Measurements from ENCODE around the gene IGFBP6. TPM values are rescaled to one million over a fixed set of nuclear protein-coding genes. Genes with fewer than 3 reads are reported as not detected.
"Not testable (repeated sequence)": the region's sequence is repeated elsewhere in the genome, so short reads cannot be mapped to it uniquely, and the experiment has no call there.

IGFBP6 gene
- total RNA-seq, 3 donors from 2014 or later, result 10.0 to 93.4 (median 27.1) TPM

DNA sequence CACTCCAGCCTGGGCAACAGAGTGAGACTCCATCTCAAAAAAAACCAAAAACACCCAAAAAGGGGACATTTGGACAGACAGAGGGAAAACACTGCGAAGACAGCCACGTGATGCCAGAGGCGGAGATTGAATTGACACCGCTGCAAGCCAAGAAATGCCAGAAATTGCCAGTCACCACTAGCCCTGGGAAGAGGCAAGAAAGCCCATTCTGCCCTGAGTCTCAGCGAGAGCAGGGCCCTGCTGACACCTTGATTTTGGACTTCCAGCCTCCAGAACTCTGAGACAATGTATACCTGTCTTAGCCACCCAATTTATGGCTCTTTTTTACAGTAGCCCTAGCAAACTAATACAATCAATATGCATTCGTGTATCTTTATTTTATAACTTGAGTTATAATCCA lies 7.4 kb upstream of the IGFBP6 start:
- TF ChIP-seq, protein P1, sequence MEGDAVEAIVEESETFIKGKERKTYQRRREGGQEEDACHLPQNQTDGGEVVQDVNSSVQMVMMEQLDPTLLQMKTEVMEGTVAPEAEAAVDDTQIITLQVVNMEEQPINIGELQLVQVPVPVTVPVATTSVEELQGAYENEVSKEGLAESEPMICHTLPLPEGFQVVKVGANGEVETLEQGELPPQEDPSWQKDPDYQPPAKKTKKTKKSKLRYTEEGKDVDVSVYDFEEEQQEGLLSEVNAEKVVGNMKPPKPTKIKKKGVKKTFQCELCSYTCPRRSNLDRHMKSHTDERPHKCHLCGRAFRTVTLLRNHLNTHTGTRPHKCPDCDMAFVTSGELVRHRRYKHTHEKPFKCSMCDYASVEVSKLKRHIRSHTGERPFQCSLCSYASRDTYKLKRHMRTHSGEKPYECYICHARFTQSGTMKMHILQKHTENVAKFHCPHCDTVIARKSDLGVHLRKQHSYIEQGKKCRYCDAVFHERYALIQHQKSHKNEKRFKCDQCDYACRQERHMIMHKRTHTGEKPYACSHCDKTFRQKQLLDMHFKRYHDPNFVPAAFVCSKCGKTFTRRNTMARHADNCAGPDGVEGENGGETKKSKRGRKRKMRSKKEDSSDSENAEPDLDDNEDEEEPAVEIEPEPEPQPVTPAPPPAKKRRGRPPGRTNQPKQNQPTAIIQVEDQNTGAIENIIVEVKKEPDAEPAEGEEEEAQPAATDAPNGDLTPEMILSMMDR (IDR thresholded peaks at IDR 0.05), result no peak
- DNase-seq, result no peak
- intact Hi-C loops (cut with DNase I, micrococcal nuclease), result no loop called here

DNA sequence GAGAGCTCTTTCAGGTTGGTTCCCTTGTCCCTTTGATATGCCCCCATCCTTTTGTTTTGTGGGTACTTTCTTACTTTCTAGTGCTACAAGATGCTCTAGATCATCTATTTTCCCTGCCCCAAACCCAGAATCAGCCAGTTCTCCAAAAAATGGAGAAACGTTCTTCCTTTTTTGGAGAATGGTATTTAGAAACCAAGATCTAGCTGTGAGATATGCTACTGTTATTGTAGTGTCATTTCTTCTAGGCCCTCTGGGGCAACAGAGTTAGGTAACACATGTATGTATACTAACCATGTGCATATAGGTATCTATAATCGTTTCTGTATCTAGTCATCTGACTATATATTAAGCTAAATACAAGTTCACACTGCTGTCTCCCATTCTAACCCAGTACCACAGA lies 6.9 kb upstream of the IGFBP6 start:
- H3K4me3 ChIP-seq, result no peak overlapping the region
- intact Hi-C loops (cut with DNase I, micrococcal nuclease), result no loop called here
- TF ChIP-seq, protein P1 (IDR thresholded peaks at IDR 0.05), result no peak
- H3K4me1 ChIP-seq (ENCODE audit: low read depth), result no peaks in the 10 kb centered on the region
- H3K9me3 ChIP-seq, result no peaks in the 10 kb centered on the region
- no peaks in the 10 kb centered on the region for H3K36me3 ChIP-seq (ENCODE audit: low read depth)
- DNase-seq (no peak), ATAC-seq (no peak)

More for the DNA sequence above, 7.4 kb upstream of the IGFBP6 start:
- Histone ChIP-seq H3K9me3 (no peaks in the 10 kb centered on the region), H3K4me3 (no peak overlapping the region), H3K36me3 (ENCODE audit: low read depth) (no peaks in the 10 kb centered on the region), H3K4me1 (ENCODE audit: low read depth) (no peaks in the 10 kb centered on the region)
- ATAC-seq, result no peak

DNA sequence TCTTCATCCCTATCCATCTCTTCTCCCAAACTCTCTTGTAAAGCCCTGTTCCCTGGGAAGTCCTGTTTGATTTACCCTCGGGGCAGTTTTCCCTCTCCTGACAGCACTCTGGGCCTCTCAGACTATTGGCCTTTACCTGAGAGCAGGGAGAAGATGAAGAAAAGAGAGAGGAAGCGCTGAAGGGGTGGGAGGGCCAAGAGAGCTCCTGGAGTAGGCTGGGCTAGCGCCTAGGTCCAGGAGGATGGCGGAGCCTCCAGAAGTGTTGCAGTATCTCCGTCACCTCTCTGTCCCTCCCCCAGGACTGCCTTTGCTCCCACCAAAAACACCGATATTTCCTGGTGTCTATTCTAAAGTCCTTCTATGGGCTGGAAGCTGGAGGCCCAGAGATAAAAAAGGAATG lies 5.7 kb upstream of the IGFBP6 start:
- DNase-seq (no peak), ATAC-seq (no peak)
- H3K4me1 ChIP-seq (ENCODE audit: low read depth), result no peaks in the 10 kb centered on the region
- intact Hi-C loops (cut with DNase I, micrococcal nuclease), result no loop called here
- H3K9me3 ChIP-seq, result no peaks in the 10 kb centered on the region
- H3K36me3 ChIP-seq (ENCODE audit: low read depth), result no peaks in the 10 kb centered on the region
- TF ChIP-seq, protein P1 (IDR thresholded peaks at IDR 0.05), result no peak
- no peak overlapping the region for H3K4me3 ChIP-seq

DNA sequence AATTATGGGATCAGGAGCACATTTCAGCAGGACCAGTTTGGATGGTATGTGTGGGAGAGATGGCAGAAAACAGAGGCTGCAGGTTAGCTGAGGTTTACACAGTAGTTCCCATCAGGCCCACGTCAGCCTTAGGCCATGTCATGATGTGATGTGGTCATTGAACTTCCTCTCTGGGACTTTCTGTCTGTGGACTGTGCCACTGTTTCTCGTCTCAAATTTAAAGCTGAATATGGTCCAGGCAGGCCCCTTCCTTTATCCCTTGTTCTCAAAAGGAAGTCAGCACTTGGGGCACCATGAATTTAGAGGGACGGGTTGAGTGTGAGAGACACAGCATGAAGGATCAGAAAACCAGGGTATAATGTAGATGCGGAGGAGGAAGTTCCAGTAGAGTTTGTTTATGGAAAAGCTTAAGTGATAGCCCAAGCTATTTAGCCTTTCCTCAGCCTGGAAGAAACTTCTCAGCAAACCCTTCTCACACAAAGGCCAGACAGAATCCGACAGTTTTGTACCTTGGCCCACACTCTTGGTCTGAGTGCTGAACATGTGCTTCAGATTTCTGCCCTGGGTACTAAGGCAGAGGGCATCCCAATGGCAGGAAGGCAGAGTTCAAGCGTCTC lies 3.6 kb upstream of the IGFBP6 start:
- intact Hi-C loops (cut with DNase I, micrococcal nuclease), result no loop called here

DNA sequence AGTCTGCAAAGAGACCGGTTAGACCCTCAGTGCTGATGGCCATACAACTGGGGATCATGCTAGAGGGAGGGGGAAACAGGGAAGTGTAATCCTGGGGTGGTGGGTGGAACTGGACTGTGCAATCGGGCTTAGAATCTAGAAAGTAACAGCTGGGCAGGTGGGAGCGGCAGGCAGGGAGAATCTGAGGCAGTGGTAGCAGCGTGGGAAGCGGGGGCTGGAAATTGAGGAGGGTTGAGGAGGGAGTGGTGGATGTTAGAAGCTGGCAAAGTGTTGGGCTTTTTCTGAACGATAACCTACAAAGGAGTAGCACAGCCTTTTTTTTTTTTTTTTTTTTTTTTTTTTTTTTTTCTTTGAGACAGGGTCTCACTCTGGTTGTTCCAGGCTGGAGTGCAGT lies 3.1 kb upstream of the IGFBP6 start:
- H3K4me1 ChIP-seq (ENCODE audit: low read depth), result peaks cover 11% of the 10 kb centered on the region
- no peak overlapping the region for H3K4me3 ChIP-seq
- H3K36me3 ChIP-seq (ENCODE audit: low read depth), result no peaks in the 10 kb centered on the region
- ATAC-seq, result no peak
- no peak for DNase-seq
- TF ChIP-seq, protein P1 (IDR thresholded peaks at IDR 0.05), result no peak
- H3K9me3 ChIP-seq, result no peaks in the 10 kb centered on the region
- intact Hi-C loops (cut with DNase I, micrococcal nuclease), result no loop called here

More for the DNA sequence above, 3.6 kb upstream of the IGFBP6 start:
- Histone ChIP-seq H3K4me3 (no peak overlapping the region), H3K4me1 (ENCODE audit: low read depth) (peaks cover 11% of the 10 kb centered on the region), H3K9me3 (no peaks in the 10 kb centered on the region), H3K36me3 (ENCODE audit: low read depth) (no peaks in the 10 kb centered on the region)
- DNase-seq (no peak), ATAC-seq (peak; percentile 11)
- TF ChIP-seq, protein P1 (IDR thresholded peaks at IDR 0.05), result no peak

DNA sequence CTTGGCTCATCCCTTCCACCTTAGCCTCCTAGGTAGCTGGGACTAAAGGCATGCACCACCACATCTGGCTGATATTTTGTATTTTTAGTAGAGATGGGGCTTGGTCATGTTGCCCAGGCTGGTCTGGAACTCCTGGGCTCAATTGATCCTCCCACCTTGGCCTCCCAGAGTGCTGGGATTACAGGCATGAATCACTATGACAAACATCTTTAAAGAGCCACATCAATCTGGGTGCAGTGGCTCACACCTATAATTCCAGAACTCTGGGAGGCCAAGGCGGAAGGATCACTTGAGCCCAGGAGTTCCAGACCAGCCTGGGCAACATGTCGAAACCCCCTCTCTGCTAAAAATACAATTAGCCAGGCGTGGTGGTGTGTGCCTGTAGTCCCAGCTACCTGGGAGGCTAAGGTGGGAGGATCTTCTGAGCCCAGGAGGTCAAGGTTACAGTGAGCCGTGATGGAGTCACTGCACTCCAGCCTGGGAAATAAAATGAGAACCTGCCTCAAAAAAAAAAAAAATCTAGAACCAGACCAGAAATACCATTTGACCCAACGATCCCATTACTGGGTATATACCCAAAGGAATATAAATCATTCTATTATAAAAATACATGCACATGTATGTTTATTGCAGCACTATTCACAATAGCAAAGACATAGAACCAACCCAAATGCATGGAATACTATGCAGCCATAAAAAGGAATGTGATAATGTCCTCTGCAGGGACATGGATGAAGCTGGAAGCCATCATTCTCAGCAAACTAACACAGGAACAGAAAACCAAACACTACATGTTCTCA lies 2.5 kb upstream of the IGFBP6 start:
- not testable (repeated sequence) for H3K4me3 ChIP-seq; H3K9me3 ChIP-seq; H3K36me3 ChIP-seq (ENCODE audit: low read depth); DNase-seq; ATAC-seq
- intact Hi-C loops (cut with DNase I, micrococcal nuclease), result loop anchor here in 1 of 2 donors (5.0 kb wide), 1 partner anchor 33 kb away; no protein-coding TSS in a partner anchor
- H3K4me1 ChIP-seq (ENCODE audit: low read depth), result peaks cover 11% of the 10 kb centered on the region

DNA sequence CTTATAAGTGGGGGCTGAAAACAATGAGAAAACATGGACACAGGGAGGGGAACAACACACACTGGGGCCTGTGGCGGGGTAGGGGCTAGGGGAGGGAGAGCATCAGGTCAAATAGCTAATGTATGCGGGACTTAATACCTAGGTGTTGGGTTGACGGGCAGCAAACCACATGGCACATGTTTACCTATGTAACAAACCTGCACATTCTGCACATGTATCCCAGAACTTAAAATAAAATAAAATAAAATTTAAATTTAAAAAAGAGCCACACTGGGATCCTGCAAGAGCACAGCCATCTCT lies 1.9 kb upstream of the IGFBP6 start:
- intact Hi-C loops (cut with DNase I, micrococcal nuclease), result loop anchor here in 1 of 2 donors (5.0 kb wide), 1 partner anchor 33 kb away; no protein-coding TSS in a partner anchor

More for the DNA sequence above, 1.9 kb upstream of the IGFBP6 start:
- H3K4me3 ChIP-seq; H3K36me3 ChIP-seq (ENCODE audit: low read depth); ATAC-seq; DNase-seq; H3K9me3 ChIP-seq: not testable (repeated sequence)
- H3K4me1 ChIP-seq (ENCODE audit: low read depth), result peaks cover 11% of the 10 kb centered on the region
